Activated CD8-positive, alpha-beta memory T cell treated with anti-CD3 and anti-CD28 coated beads, Interleukin-2, amount 50 U/mL, for 24 hours (primary cell): ENCODE results near the gene LEF1.
"Not testable (repeated sequence)": the region's sequence is repeated elsewhere in the genome, so short reads cannot be mapped to it uniquely, and the experiment has no call there.

Experiments
- DNase-seq: peaks from one replicate; pipeline ENCODE4 v3.0.0-alpha.2; 2020; ENCODE audit errors: extremely low read depth

Gene LEF1

GRCh38 chr4:108031427-108032083, 137.2 kb downstream of the LEF1 start:
- no peak for DNase-seq

GRCh38 chr4:108030332-108030731, 138.4 kb downstream of the LEF1 start:
- peak; percentile 15 for DNase-seq

GRCh38 chr4:108029731-108030130, 139.0 kb downstream of the LEF1 start:
- DNase-seq, result no peak

- DNase-seq, result no peak
Observed at GRCh38 chr4:108029016-108029720, 139.6 kb downstream of the LEF1 start.

GRCh38 chr4:108024878-108025165, 143.9 kb downstream of the LEF1 start:
- no peak for DNase-seq

GRCh38 chr4:108024085-108024877, 144.5 kb downstream of the LEF1 start:
- DNase-seq, result no peak

GRCh38 chr4:108018884-108019187, 149.9 kb downstream of the LEF1 start:
- DNase-seq, result no peak

GRCh38 chr4:108018040-108018883, 150.5 kb downstream of the LEF1 start:
- peak; percentile 62 for DNase-seq

GRCh38 chr4:108013955-108014354, 154.8 kb downstream of the LEF1 start:
- no peak for DNase-seq

GRCh38 chr4:108013327-108013726, 155.4 kb downstream of the LEF1 start:
- no peak for DNase-seq

GRCh38 chr4:108012382-108012781, 156.3 kb downstream of the LEF1 start:
- not testable (repeated sequence) for DNase-seq

- no peak for DNase-seq
Observed at GRCh38 chr4:108010167-108010566, 158.6 kb downstream of the LEF1 start.

- DNase-seq, result no peak
Observed at GRCh38 chr4:108008721-108009120, 160.0 kb downstream of the LEF1 start.

- no peak for DNase-seq
Observed at GRCh38 chr4:108007984-108008383, 160.7 kb downstream of the LEF1 start.

GRCh38 chr4:108006361-108006760, 162.4 kb downstream of the LEF1 start:
- no peak for DNase-seq

GRCh38 chr4:108005807-108006206, 162.9 kb downstream of the LEF1 start:
- no peak for DNase-seq

GRCh38 chr4:108004646-108005045, 164.1 kb downstream of the LEF1 start:
- DNase-seq, result no peak

- DNase-seq, result no peak
Observed at GRCh38 chr4:108003982-108004515, 164.7 kb downstream of the LEF1 start.

GRCh38 chr4:108001540-108002135, 167.1 kb downstream of the LEF1 start:
- no peak for DNase-seq

GRCh38 chr4:107999932-108000539, 168.7 kb downstream of the LEF1 start:
- DNase-seq, result no peak

GRCh38 chr4:107997794-107998193, 170.9 kb downstream of the LEF1 start:
- DNase-seq, result no peak
